GM19238 (cell line): ENCODE measurements around the gene GATC.

Experiments used
- DNase-seq: peaks from one replicate; pipeline ENCODE4 v3.0.0; 2011; ENCODE audit warnings: low spot score; ENCODE audit not compliant: insufficient read length

The GATC gene

DNA sequence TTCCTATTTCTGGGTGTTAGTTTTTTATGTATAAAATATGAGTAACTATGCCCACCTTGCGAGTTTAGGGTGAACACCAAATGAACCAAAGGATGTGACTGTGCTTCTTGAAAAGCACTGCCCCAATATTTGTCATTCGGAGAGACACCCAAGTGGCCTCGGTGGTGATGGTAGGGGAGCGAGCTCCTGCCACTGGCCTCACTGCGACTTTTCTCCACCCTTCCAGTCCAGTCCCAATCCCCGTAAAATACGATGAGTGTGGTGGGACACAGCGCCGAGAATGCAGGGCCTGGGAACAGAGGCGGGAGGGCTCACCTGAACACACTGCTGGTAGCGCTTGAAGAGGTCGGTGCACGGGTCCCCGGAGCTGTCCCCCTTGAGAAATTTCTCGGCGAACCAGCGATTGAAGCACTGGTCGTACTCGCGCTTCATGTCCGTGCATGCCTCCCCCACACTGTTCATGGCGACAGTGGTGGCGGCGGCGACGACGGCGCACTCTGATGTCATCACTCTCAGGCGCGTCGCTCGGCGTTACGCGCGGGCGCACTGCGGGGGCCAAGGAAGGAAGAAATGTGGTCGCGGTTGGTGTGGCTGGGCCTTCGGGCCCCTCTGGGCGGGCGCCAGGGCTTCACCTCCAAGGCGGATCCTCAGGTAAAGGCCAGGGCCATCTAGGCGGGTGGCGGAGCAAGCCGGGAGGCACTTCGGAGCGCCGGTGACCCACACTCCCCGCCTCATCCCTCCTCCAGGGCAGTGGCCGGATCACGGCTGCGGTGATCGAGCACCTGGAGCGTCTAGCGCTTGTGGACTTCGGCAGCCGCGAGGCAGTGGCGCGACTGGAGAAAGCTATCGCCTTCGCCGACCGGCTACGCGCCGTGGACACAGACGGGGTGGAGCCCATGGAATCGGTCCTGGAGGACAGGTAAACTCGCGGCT, at the start of gene GATC, which contains the start of gene TRIAP1:
Gene GATC (plus strand): TSS at position 534 of the 933 bp plus-strand sequence. CDS start 37 bp downstream, at position 571.
Gene TRIAP1 (minus strand): TSS at position 474 of the 933 bp plus-strand sequence. CDS start 12 bp downstream, at position 462.
- peak; percentile 61 for DNase-seq

DNA sequence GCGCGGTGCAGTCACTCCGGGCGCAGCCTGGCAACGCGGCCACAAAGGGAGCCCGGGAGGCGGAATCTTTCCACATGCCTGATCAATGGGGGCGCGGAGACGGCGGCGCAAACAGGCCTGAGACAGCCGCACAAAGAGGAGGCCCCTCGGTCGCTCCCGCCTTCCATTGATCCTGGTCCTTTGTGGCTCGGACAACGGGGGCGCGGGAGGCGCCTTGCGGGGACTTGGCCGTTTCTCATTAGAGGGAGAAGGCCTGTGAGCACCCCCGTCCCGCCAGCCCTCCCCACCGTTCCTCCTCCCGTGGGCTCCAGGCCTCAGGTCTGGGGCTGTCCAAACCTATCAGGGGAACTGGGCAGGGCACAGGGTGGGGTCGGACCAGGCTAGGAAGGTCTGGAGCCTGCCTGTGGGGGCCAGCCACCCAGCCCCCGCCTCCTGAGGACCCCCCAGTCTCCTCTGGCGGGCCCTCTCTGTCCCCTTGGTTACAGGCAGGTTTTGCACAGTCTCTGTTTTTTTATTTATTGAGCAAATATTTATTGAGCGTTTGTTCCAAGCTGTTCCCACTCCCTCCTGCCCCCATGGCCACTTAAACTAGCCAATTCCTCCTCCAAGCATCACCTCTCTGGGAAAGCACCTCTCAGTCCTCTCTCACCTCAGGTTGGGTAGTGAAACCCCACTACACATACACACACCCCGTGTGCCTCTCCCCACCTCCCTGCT, 48.3 kb upstream of the GATC start:
- DNase-seq, result no peak

GRCh38 chr12:120399531-120399930, 46.7 kb upstream of the GATC start:
- DNase-seq, result no peak

DNA sequence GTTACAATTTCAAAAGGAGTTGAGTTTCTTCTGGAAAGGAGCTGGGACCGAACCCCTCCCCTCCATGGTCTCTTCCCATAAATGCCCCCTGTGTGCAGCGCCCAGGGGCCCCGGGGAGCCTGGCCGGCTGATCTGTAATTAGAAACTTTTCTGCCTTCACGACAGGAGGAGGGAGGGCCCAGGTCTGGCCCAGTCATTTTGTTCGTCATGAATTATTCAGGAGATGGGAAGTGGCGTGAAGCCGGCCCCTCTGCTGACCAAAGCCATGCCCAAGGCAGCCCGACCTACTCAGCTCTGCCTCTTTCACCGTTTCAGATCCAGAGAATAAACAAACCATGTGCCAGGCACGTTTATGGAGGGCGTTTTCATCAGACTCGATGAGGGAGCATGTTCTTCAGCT, 44.0 kb upstream of the GATC start:
- no peak for DNase-seq

GRCh38 chr12:120403869-120404268, 42.4 kb upstream of the GATC start:
- no peak for DNase-seq

DNA sequence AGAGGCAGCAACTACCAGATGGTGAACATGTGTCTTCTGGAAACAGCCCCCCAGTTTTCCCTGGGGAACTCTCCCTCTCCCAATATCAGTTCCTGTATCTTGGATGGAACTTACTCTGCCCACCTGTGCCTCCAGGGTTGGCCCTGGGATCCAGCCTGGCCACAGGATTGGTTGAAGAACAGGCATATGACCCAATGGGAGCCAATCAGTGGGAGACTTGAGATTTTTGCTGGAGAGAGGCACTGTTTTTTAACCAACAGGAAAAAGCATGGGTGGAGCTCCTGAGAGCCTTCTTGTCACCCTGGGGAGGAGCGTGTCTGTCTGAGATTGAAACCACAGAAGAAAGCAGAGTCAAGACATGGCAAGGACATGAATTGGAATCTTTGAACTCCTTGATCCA, 42.0 kb upstream of the GATC start:
- no peak for DNase-seq

DNA sequence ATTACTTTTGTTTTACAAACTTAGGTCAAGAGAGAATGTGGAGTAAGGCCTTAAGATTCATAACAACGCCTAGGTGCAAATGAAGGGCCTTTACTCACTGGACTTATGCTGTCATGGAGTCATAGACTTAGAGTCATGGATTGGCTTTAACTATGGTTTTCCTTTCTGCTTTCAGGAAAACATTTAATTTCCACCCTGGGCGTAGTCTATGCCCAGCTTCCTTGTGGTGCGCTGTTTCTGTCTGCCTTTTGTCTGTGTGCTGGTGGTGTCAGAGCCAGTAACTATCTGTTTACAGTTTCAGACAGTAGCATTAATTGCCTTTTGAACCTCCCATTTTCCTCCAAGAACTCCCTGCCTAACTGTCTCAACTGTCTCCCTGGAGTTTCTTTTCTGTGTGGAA, 40.2 kb upstream of the GATC start:
- no peak for DNase-seq

- DNase-seq, result no peak
Observed at GRCh38 chr12:120406553-120406952, 39.7 kb upstream of the GATC start.

- no peak for DNase-seq
Observed at GRCh38 chr12:120408771-120409170, 37.5 kb upstream of the GATC start.

DNA sequence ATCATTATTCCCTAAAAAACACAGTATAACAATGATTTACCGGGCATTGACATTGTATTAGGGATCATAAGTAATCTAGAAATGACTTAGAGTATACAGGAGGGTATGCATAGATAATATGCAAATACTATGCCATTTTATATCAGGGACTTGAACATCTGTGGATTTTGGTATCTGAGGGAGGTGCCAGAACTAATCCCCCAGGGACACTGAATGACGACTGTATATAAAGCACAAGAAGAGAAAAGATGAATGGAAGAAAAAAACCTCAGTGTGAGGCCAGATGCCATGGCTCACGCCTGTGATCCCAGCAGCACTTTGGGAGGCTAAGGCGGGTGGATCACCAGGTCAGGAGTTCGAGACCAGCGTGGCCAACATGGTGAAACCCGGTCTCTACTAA, 33.8 kb upstream of the GATC start:
- DNase-seq, result no peak

DNA sequence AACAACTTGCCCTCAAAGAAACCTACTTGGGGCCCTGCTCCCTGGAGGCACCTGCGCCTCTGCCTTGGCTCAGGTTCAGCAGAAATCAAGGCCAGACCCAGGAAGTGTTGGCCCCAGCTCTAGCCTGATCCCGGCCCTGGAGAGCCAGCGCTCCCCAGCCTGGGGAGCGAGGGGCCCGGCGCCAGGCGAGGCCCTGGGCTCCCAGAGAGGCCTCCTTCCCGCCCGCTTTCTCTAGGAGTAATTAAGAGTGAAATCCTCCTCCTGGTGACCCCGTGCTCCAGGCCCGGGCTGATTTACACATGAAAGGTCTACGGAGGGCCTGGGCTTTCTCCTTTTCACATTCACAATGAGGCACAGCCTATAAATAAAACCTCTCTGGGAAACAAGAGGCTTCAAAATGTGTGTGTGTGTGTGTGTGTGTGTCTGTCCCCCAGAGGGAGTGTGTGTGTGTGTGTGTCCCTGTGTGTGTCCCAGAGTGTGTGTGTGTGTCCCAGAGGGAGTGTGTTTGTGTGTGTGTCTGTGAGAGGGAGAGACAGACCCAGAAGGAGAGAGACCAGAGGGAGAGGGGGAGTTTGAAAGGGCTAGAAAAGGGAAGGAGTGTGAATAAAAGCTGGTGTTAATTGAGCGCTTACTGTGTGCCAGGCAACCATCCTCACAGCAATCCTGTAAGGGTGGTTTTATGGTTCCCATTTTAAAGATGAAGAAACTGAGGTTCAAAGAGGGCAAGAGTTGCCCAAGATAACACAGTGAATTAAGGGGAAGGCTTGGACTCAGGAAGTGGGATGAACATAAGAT, 32.1 kb upstream of the GATC start:
- DNase-seq, result no peak

DNA sequence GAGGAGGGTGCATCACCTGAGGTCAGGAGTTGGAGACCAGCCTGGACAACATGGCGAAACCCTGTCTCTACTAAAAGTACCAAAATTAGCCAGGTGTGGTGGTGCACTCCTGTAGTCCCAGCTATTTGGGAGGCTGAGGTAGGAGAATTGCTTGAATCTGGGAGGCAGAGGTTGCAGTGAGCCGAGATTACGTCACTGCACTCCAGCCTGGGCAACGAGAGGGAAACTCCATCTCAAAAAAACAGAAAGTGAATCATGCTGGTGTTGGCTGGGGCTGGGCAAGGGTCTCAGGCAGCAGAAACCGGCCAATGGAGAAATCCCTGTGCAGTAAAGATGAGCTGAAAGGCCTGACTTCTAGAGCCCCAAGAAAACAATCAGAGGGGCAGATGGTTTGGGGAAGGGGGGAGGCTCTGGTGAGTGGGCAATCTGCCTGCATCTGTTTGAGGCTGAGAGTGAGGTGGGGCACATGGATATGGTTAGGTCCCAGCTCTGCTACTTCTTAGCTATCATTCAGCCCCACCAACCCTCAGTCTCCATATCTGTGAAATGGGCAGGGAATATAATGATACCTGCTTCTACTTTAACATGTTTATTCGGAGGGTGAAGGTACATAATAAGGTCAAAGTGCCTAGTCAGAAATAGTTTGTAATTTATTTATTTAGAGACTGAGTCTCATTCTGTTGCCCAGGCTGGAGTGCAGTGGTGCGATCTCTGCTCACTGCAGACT, 29.6 kb upstream of the GATC start:
- DNase-seq, result no peak

DNA sequence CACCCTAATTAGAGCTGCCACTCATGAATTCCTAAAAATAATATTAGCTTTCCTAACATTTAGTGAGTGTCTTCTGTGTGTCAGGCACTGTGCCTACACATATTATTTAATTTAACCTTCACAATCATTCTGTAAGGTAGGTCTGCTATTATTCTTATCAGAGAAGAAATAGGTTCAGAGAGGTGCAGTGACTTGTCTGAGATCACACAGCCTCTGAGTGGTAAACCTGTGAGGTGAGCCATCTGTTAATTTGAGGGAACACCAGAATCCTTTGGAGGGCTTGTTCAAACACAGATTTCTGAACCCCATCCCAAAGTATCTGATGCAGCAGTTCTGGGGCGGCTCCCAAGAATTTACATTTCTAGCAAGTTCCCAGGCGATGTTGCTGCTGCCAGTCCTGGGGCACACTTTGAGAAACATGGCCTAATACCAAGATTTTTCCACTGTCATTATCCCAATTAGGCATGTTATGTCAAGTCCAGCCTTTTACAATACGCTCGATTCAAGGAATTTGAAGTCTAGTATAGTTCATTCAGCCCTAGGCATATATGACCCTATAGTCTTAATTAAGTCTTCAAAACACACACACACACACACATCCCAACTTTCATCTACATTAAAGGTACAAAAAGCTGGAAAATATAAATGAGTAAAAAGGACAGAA, 28.2 kb upstream of the GATC start:
- DNase-seq, result no peak

DNA sequence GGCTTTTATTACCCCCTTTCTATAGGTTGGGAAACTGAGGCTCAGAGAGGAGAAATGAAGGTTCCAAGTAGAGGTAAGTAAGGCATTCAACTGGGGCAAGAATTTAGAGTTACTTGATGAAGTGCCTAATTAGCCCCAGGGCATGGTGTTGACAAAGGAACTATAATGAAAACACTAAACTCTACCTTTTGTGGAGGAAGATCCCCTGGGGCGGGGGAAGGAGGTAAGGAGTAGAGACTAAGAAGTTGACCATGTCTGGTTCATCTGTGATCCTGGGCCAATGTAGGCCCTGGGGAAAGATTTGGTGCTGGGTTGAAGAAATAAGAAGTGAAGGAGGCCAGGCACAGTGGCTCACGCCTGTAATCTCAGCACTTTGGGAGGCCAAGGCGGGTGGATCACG, 24.5 kb upstream of the GATC start:
- DNase-seq, result no peak

GRCh38 chr12:120422892-120423456, 23.3 kb upstream of the GATC start:
- DNase-seq, result no peak

GRCh38 chr12:120425797-120426196, 20.4 kb upstream of the GATC start:
- no peak for DNase-seq

GRCh38 chr12:120428597-120429229, 17.5 kb upstream of the GATC start:
- no peak for DNase-seq

GRCh38 chr12:120429368-120429767, 16.9 kb upstream of the GATC start:
- no peak for DNase-seq

DNA sequence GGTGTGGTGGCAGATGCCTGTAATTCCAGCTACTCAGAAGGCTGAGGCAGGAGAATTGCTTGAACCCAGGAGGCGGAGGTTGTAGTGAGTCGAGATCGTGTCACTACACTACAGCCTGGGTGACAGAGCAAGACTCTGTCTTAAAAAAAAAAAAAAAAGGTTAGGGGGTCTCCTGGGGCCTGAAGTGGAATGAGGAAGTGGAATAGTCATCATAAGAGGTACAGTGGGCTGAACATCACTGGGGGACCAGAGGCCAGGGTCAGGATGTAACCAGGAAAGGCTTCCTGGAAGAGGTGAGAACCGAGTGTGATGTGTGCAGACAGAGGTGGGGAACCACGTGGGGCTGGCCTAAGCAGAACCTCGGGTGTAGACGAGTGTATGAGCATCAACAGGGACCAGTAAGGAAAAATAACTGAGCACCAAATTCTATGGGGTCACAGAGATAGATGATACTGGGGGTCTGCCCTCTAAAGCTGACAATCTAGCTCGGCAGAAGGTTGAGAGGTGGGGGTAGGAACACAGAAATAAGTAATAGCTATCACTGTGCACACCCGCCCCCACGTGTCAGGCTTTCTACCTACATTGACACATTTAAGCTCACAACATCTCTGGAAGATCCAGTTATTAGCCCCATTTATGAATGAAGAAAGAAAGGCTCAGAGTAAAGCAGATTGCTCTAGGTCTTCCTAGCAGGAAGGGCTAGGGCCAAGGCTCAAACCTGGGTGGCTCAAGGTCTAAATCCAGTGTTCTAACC, 13.3 kb upstream of the GATC start:
- no peak for DNase-seq
